Nephron (organoid): Measurements from ENCODE around the gene STK40.

ENCODE experiments used
- H3K27ac Mint-ChIP-seq, 3 experiments: 2 replicates each; pipeline ENCODE4 v1.8.0; 2020; ENCODE audit warnings: mixed read lengths in 3 of 3, mild to moderate bottlenecking in 2 of 3, moderate library complexity in 1 of 3
- H3K27me3 Mint-ChIP-seq: 2 replicates; pipeline ENCODE4 v1.8.0; 2021; ENCODE audit warnings: low read depth, mild to moderate bottlenecking, moderate library complexity, mixed read lengths
- H3K36me3 Mint-ChIP-seq: 2 replicates; pipeline ENCODE4 v1.8.0; 2020; ENCODE audit warnings: low read depth, mixed read lengths
- H3K4me1 Mint-ChIP-seq: 2 replicates; pipeline ENCODE4 v1.8.0; 2020; ENCODE audit warnings: mixed read lengths
- H3K4me3 Mint-ChIP-seq, 3 experiments: 2 replicates each; pipeline ENCODE4 v1.8.0; 2020; ENCODE audit warnings: mild to moderate bottlenecking in 3 of 3, mixed read lengths in 3 of 3, moderate library complexity in 2 of 3
- H3K9me3 Mint-ChIP-seq: 2 replicates; pipeline ENCODE4 v1.8.0; 2020; ENCODE audit warnings: mixed read lengths
- TF ChIP-seq, protein P1 (sequence below), 3 experiments: fragments of 200-600 bp; sonication (generic); IDR thresholded peaks; one replicate each; pipeline ENCODE4 v1.5.0; 2021; ENCODE audit warnings: antibody characterized with exemption in 3 of 3; ENCODE audit not compliant: unreplicated experiment in 3 of 3

The STK40 gene

GRCh38 chr1:36355811-36356210, 29.9 kb downstream of the STK40 start:
- TF ChIP-seq, protein P1, sequence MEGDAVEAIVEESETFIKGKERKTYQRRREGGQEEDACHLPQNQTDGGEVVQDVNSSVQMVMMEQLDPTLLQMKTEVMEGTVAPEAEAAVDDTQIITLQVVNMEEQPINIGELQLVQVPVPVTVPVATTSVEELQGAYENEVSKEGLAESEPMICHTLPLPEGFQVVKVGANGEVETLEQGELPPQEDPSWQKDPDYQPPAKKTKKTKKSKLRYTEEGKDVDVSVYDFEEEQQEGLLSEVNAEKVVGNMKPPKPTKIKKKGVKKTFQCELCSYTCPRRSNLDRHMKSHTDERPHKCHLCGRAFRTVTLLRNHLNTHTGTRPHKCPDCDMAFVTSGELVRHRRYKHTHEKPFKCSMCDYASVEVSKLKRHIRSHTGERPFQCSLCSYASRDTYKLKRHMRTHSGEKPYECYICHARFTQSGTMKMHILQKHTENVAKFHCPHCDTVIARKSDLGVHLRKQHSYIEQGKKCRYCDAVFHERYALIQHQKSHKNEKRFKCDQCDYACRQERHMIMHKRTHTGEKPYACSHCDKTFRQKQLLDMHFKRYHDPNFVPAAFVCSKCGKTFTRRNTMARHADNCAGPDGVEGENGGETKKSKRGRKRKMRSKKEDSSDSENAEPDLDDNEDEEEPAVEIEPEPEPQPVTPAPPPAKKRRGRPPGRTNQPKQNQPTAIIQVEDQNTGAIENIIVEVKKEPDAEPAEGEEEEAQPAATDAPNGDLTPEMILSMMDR (IDR thresholded peaks at IDR 0.05; ENCODE audit: unreplicated experiment in 3 of 3) = no peak
- peaks cover 40% of the 10 kb centered on the region for H3K36me3 Mint-ChIP-seq

GRCh38 chr1:36354486-36354885, 31.2 kb downstream of the STK40 start:
- Mint-ChIP-seq H3K9me3 (no peaks in the 10 kb centered on the region), H3K36me3 (peaks cover 35% of the 10 kb centered on the region), H3K27ac (peak overlapping the region in 1 of 3 experiments; percentile 9), H3K4me1 (peaks cover 27% of the 10 kb centered on the region), H3K4me3 (no peak overlapping the region), H3K27me3 (no peaks in the 10 kb centered on the region)
- TF ChIP-seq, protein P1 (IDR thresholded peaks at IDR 0.05; ENCODE audit: unreplicated experiment in 3 of 3) = no peak

More at GRCh38 chr1:36355811-36356210, 29.9 kb downstream of the STK40 start:
- Mint-ChIP-seq H3K4me3 (no peak overlapping the region), H3K27me3 (no peaks in the 10 kb centered on the region), H3K9me3 (no peaks in the 10 kb centered on the region), H3K4me1 (peaks cover 27% of the 10 kb centered on the region), H3K27ac (no peak overlapping the region)

GRCh38 chr1:36352910-36353878, 32.5 kb downstream of the STK40 start:
- Mint-ChIP-seq H3K27me3 (no peaks in the 10 kb centered on the region), H3K4me3 (peak overlapping the region in 1 of 3 experiments; percentile 31)
- TF ChIP-seq, protein P1 (IDR thresholded peaks at IDR 0.05; ENCODE audit: unreplicated experiment in 3 of 3) = no peak

GRCh38 chr1:36352125-36352909, 33.4 kb downstream of the STK40 start:
- Mint-ChIP-seq H3K4me3 (peak overlapping the region in 1 of 3 experiments; percentile 31), H3K27ac (peak overlapping the region; percentile 81 to 98 (median 93)), H3K27me3 (no peaks in the 10 kb centered on the region), H3K36me3 (peaks cover 30% of the 10 kb centered on the region), H3K4me1 (peaks cover 25% of the 10 kb centered on the region), H3K9me3 (no peaks in the 10 kb centered on the region)
- TF ChIP-seq, protein P1 (IDR thresholded peaks at IDR 0.05; ENCODE audit: unreplicated experiment in 3 of 3) = no peak

More at GRCh38 chr1:36352910-36353878, 32.5 kb downstream of the STK40 start:
- peak overlapping the region; percentile 81 to 98 (median 93) for H3K27ac Mint-ChIP-seq
- no peaks in the 10 kb centered on the region for H3K9me3 Mint-ChIP-seq
- peaks cover 25% of the 10 kb centered on the region for H3K4me1 Mint-ChIP-seq
- peaks cover 29% of the 10 kb centered on the region for H3K36me3 Mint-ChIP-seq

DNA sequence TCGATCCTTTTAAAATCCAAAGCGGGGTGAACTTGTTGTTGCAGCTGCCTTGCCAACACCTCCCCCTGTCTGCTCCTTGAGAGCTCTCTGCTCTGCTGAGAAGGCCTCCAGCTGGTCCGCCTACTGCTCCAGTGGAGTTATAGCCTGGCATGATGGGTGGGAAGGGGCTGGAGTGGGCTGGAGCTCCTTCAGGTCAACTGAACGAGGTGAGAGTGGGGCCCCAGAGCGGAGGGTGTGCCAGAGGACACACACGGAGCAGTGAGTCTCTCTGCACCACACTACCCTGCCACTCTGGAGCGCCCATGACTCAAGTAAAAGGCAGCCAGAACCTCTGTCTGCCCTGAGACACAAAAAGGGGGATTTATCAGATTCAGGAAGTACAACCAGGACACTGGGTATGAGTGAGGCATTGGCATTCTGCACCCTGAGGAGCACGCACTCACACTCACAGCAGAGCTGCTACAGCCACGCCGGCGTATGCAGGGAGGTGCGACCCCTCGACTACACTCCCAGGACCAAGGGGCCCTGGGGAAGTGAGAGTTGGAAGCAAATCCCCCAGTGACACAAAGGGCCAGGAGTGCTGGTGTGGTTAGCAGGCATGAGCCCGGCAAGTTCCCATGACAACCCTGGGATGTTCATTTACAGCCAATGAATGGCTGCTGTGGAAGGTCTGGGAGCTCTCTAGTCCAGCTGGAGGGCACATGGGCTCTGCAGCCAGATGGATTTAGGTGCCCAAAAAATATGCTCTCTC, 34.3 kb downstream of the STK40 start:
- H3K9me3 Mint-ChIP-seq = no peaks in the 10 kb centered on the region
- peak overlapping the region; percentile 91 to 98 (median 93) for H3K27ac Mint-ChIP-seq
- H3K27me3 Mint-ChIP-seq = no peaks in the 10 kb centered on the region
- H3K4me1 Mint-ChIP-seq = peaks cover 25% of the 10 kb centered on the region
- peak overlapping the region in 2 of 3 experiments; percentile 1 to 19 for H3K4me3 Mint-ChIP-seq
- TF ChIP-seq, protein P1 (IDR thresholded peaks at IDR 0.05; ENCODE audit: unreplicated experiment in 3 of 3) = peak in 1 of 3 experiments; percentile 15
- peaks cover 31% of the 10 kb centered on the region for H3K36me3 Mint-ChIP-seq
